Measurements from ENCODE around the gene TGFBR3. TPM values are rescaled to one million over a fixed set of nuclear protein-coding genes. Genes with fewer than 3 reads are reported as not detected.

Gene TGFBR3
- total and polyA plus RNA-seq, 9 of the 15 experiments (the other 6 are each of a cell fraction or from before 2014, with no cell fraction given), result 3.6 to 32.4 (median 15.6) TPM

- TF ChIP-seq GTF3C2 (IDR thresholded peaks at IDR 0.05; ENCODE audit: borderline replicate concordance, extremely low read depth, insufficient read length), result no peak
- no peak for TF ChIP-seq SMARCB1 (IDR thresholded peaks at IDR 0.05; ENCODE audit: insufficient read length, low read depth)
- no peak for TF ChIP-seq CBX1 (IDR thresholded peaks at IDR 0.05; ENCODE audit: low read depth)
- TF ChIP-seq HDAC1 (IDR thresholded peaks at IDR 0.05), result 0 out of 4 replicates have a peak, but pooled peaks of 1 of the 2 experiments have one; percentile 41
- no peak for TF ChIP-seq MTA1 (IDR thresholded peaks at IDR 0.05; ENCODE audit: borderline replicate concordance)
- TF ChIP-seq GATAD2A (IDR thresholded peaks at IDR 0.05), result no peak
- no peak for TF ChIP-seq CTCFL (IDR thresholded peaks at IDR 0.05; ENCODE audit: borderline replicate concordance, insufficient read depth, low read depth, low read length, poor library complexity, severe bottlenecking)
- TF ChIP-seq TEAD1 (CRISPR knock-in tag; IDR thresholded peaks at IDR 0.05), result no peak
- no peak for TF ChIP-seq HDAC2 (IDR thresholded peaks at IDR 0.05)
- TF ChIP-seq, protein P1, sequence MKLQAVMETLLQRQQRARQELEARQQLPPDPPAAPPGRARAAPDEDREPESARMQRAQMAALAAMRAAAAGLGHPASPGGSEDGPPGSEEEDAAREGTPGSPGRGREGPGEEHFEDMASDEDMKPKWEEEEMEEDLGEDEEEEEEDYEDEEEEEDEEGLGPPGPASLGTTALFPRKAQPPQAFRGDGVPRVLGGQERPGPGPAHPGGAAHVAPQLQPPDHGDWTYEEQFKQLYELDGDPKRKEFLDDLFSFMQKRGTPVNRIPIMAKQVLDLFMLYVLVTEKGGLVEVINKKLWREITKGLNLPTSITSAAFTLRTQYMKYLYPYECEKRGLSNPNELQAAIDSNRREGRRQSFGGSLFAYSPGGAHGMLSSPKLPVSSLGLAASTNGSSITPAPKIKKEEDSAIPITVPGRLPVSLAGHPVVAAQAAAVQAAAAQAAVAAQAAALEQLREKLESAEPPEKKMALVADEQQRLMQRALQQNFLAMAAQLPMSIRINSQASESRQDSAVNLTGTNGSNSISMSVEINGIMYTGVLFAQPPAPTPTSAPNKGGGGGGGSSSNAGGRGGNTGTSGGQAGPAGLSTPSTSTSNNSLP (IDR thresholded peaks at IDR 0.05; ENCODE audit: borderline replicate concordance, low read depth, low read length), result no peak
- TF ChIP-seq, protein P2, sequence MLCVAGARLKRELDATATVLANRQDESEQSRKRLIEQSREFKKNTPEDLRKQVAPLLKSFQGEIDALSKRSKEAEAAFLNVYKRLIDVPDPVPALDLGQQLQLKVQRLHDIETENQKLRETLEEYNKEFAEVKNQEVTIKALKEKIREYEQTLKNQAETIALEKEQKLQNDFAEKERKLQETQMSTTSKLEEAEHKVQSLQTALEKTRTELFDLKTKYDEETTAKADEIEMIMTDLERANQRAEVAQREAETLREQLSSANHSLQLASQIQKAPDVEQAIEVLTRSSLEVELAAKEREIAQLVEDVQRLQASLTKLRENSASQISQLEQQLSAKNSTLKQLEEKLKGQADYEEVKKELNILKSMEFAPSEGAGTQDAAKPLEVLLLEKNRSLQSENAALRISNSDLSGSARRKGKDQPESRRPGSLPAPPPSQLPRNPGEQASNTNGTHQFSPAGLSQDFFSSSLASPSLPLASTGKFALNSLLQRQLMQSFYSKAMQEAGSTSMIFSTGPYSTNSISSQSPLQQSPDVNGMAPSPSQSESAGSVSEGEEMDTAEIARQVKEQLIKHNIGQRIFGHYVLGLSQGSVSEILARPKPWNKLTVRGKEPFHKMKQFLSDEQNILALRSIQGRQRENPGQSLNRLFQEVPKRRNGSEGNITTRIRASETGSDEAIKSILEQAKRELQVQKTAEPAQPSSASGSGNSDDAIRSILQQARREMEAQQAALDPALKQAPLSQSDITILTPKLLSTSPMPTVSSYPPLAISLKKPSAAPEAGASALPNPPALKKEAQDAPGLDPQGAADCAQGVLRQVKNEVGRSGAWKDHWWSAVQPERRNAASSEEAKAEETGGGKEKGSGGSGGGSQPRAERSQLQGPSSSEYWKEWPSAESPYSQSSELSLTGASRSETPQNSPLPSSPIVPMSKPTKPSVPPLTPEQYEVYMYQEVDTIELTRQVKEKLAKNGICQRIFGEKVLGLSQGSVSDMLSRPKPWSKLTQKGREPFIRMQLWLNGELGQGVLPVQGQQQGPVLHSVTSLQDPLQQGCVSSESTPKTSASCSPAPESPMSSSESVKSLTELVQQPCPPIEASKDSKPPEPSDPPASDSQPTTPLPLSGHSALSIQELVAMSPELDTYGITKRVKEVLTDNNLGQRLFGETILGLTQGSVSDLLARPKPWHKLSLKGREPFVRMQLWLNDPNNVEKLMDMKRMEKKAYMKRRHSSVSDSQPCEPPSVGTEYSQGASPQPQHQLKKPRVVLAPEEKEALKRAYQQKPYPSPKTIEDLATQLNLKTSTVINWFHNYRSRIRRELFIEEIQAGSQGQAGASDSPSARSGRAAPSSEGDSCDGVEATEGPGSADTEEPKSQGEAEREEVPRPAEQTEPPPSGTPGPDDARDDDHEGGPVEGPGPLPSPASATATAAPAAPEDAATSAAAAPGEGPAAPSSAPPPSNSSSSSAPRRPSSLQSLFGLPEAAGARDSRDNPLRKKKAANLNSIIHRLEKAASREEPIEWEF (CRISPR knock-in tag; IDR thresholded peaks at IDR 0.05), result no peak
- TF ChIP-seq, protein P3, sequence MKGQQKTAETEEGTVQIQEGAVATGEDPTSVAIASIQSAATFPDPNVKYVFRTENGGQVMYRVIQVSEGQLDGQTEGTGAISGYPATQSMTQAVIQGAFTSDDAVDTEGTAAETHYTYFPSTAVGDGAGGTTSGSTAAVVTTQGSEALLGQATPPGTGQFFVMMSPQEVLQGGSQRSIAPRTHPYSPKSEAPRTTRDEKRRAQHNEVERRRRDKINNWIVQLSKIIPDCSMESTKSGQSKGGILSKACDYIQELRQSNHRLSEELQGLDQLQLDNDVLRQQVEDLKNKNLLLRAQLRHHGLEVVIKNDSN (CRISPR knock-in tag; IDR thresholded peaks at IDR 0.05), result no peak
These were observed 13.3 kb downstream of the TGFBR3 start (continued) for GRCh38 chr1:91872559-91873081.
